ENCODE results near the gene GFRA1. TPM values are rescaled to one million over a fixed set of nuclear protein-coding genes. Genes with fewer than 3 reads are reported as not detected.

GFRA1 gene
- total and polyA plus RNA-seq, 2 of the 4 experiments (the other 2 are of a cell fraction) = 9.1 to 9.3 TPM

GRCh38 chr10:116063107-116063506 is 209.9 kb downstream of the GFRA1 start:
- no peaks in the 10 kb centered on the region; the same call in 1 of the 2 replicates for H3K9me1 ChIP-seq (ENCODE audit: insufficient read depth, low read length)
- H3K27me3 ChIP-seq (ENCODE audit: control insufficient read depth, insufficient read depth, low read length) = no peaks in the 10 kb centered on the region
- no peak overlapping the region for H2AK5ac ChIP-seq (ENCODE audit: low read depth, low read length)
- WGBS, 2 experiments (ENCODE audit: extremely low coverage in 2 of 2, insufficient read length in 1 of 2) = no CpG with 5 or more reads among the region's 4 CpGs
- in situ Hi-C loops (cut with MboI; ENCODE audit: low sequenced_read_pairs) (no loop called here), intact Hi-C loops (cut with micrococcal nuclease) (no loop called here), dilution Hi-C loops (cut with HindIII; ENCODE audit: low sequenced_read_pairs, unreplicated experiment) (no loop called here)
- no peak overlapping the region for H2BK20ac ChIP-seq (ENCODE audit: low read depth, low read length)
- ChIA-PET CTCF (no interaction called here), POLR2A (ENCODE audit: unreplicated experiment) (no interaction called here)
- no peak overlapping the region for H2BK15ac ChIP-seq (ENCODE audit: low read depth, low read length)
- no peak overlapping the region for H3K9ac ChIP-seq (ENCODE audit: low read depth, low read length)
- no peak overlapping the region for H3K4ac ChIP-seq (ENCODE audit: low read depth, low read length)
- no peak overlapping the region for H2AK9ac ChIP-seq (replicated peaks; ENCODE audit: low read depth, low read length, poor library complexity)
- H3K4me1 ChIP-seq (ENCODE audit: control insufficient read depth, insufficient read depth, low read length) = no peaks in the 10 kb centered on the region
- H2BK5ac ChIP-seq (ENCODE audit: low read depth, low read length, poor library complexity, severe bottlenecking) = no peak overlapping the region
- BruUV-seq (replicated peaks) = no TSS peak
- H3K4me2 ChIP-seq (ENCODE audit: low read depth, low read length) = no peak overlapping the region
- no peak for DNase-seq
- H4K5ac ChIP-seq (ENCODE audit: low read depth, low read length) = no peak overlapping the region
- no peak overlapping the region for H3K18ac ChIP-seq (ENCODE audit: low read depth, low read length)
- H2AFZ ChIP-seq (replicated peaks; ENCODE audit: low read length, poor library complexity) = no peak overlapping the region
- H3K14ac ChIP-seq (replicated peaks; ENCODE audit: low read depth, low read length) = no peak overlapping the region
- H4K91ac ChIP-seq (ENCODE audit: insufficient read depth, low read depth, low read length) = no peak overlapping the region
- no peak overlapping the region for H2BK120ac ChIP-seq (ENCODE audit: low read depth, low read length)
- no peak overlapping the region for H3K27ac ChIP-seq (ENCODE audit: insufficient read depth, low read length)
- no peak for TF ChIP-seq RAD21 (IDR thresholded peaks at IDR 0.05; ENCODE audit: low read length)
- TF ChIP-seq MXI1 (IDR thresholded peaks at IDR 0.05; ENCODE audit: borderline replicate concordance, low read depth, low read length) = no peak
- no peaks in the 10 kb centered on the region for H4K20me1 ChIP-seq (ENCODE audit: insufficient read depth, low read length)
- H3K79me1 ChIP-seq (ENCODE audit: low read depth in 1 of 2, low read length in 2 of 2) = no peaks in the 10 kb centered on the region
- no peak overlapping the region for H3K56ac ChIP-seq (ENCODE audit: extremely low read depth, insufficient read depth, low read length)
- no peaks in the 10 kb centered on the region for H3K36me3 ChIP-seq (ENCODE audit: control insufficient read depth, insufficient read depth, low read length)
- H3K4me3 ChIP-seq (ENCODE audit: insufficient read depth, low read depth, low read length) = no peak overlapping the region
- H3K23ac ChIP-seq (ENCODE audit: low read depth, low read length) = no peak overlapping the region
- no peak for ATAC-seq (ENCODE audit: low read depth)
- no peak overlapping the region for H4K8ac ChIP-seq (ENCODE audit: low read depth in 2 of 2, low read length in 2 of 2)
- 0 out of 2 replicates have a peak, but pooled peaks cover 4% of the 10 kb centered on the region for H3K9me3 ChIP-seq (ENCODE audit: control insufficient read depth, insufficient read depth, low read length)
